ENCODE data around the gene KPNB1. TPM values are rescaled to one million over a fixed set of nuclear protein-coding genes. Genes with fewer than 3 reads are reported as not detected.
A peak's percentile ranks its signal among the peaks of the same experiment; 100 is the strongest.

KPNB1 gene
- total RNA-seq, 1 donor from 2014 or later: 79.3 TPM

DNA sequence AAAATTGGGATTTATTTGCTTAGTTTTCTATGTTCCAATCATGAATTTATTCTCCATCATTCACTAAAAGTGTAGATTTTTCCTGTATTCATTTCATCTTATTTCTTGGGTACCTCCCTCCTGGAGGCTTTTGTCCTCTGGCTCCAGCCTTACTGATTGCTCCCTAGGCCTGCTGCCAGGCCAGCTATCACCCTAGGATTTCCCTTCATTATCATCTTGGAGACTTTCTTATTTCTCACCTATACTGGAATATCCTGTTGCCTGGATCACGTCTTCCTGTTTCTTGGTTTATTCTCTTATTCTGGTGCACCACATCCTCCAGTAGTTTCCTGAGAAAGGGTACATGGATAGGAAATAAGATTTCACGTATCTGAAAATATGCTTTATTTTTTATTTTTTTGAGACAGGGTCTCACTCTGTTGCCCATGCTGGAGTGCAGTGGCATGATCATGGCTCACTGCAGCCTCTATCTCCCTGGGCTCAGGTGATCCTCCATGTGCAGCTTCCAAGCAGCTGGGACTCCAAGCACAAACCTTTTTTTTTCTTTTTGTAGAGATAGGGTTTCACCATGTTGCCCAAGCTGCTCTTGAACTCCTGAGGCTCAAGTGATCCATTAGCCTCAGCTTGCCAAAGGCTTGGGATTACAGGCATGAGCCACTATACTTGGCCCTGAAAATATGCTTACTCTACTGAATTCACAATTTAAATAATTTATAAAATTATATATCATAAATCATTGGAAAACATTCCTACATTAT is 13.3 kb upstream of the KPNB1 start:
- no peak for ATAC-seq

DNA sequence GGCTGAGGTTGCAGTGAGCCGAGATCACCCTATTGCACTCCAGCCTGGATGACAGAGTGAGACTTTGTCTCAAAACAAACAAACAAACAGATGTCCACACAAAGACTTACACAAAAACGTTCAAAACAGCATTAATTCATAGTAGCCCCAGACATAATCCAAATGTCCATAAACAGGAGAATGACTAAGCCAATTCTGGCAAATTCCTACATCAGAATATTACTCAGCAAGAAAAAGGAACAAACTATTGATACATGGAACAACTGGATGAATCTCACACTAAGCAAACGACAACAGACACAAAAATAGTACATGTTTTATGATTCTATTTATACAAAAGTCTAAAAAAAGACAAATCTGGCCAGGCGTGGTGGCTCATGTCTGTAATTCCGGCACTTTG is 10.8 kb upstream of the KPNB1 start:
- DNase-seq (ENCODE audit: low spot score) (no peak), ATAC-seq (no peak)

More for the DNA sequence above, 13.3 kb upstream of the KPNB1 start:
- no peak for DNase-seq (ENCODE audit: low spot score)

DNA sequence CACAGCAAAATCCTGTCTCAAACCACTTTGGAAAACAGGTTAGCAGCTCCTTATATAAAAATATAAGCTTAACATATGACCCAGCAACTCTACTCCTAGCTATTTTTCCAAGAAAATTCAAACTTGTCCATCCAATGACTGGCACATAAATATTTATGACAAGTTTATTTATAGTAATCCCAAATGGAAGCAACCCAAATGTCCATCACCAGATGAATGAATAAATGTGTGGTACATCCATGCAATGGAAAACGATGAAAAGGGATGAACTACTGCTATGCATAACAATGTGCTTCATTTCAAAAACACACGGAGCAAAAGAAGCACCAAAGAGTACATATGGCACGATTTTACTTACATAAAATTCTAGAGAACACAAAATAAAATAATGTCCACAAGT is 9.6 kb upstream of the KPNB1 start:
- ATAC-seq: no peak
- no peak for DNase-seq (ENCODE audit: low spot score)

DNA sequence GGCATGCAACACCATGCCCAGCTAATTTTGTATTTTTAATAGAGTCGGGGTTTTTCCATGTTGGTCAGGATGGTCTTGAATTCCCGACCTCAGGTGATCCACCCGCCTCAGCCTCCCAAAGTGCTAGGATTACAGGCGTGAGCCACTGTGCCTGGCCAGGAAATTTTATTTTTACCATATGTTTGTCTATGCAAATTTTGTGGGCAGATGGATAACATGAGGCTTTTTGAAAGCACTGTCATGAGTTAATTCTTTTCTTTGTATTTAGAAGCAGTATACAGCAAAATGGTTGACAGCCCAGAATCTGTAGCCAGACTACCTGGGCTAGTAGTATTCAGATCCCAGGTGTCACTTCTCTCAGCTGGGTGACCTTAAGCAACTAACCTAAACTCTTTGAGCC is 8.5 kb upstream of the KPNB1 start:
- DNase-seq (ENCODE audit: low spot score): no peak
- ATAC-seq: no peak

DNA sequence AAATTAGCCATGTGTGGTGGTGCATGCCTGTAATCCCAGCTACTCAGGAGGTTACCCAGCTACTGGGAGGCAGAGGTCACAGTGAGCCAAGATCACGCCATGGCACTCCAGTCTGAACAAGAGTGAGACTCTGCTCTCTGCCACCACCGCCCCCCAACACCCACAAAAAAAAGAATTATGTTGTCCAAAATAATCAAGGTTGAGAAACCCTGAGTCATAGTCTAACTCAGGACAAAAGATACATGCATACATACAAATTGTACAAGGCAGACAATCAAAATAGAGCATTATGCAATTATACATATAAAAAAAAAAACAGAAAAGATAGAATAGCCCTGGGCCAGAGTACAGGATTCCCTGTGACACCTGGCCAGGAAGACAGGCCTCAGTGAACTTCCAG is 6.6 kb upstream of the KPNB1 start:
- DNase-seq (ENCODE audit: low spot score) (no peak), ATAC-seq (no peak)

DNA sequence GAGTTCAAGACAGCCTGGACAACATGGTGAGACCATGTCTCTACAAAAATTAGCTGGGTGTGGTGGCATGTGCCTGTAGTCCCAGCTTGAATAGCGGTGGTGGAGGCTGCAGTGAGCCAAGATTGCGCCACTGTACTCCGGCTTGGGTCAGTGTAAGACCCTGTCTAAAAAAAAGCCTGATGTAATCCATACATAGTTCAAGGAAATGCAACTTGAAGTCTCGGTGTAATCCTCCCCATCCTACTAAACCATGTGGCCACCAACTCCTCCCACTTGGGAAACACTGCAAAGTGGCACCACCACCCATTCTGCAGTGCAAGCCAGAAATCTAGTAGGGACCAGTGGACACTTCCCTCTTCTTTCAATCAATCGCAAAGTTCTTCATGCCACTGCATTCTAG is 5.4 kb upstream of the KPNB1 start:
- ATAC-seq (no peak), DNase-seq (ENCODE audit: low spot score) (no peak)

DNA sequence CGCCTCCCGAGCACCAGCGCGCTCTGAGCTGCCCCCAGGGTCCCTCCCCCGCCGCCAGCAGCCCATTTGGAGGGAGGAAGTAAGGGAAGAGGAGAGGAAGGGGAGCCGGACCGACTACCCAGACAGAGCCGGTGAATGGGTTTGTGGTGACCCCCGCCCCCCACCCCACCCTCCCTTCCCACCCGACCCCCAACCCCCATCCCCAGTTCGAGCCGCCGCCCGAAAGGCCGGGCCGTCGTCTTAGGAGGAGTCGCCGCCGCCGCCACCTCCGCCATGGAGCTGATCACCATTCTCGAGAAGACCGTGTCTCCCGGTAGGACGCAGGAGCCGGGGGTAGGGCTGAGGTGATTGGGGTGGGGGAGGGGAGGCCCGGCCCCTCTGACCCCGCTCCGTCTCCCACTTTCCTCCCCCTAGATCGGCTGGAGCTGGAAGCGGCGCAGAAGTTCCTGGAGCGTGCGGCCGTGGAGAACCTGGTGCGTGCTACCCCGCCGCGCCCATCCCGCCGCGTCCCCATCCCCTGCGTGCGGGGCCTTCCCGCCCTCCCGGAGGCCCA is 329 bp downstream of the KPNB1 start:
- peak; percentile 37 for ATAC-seq
- DNase-seq (ENCODE audit: low spot score): peak; percentile 76

DNA sequence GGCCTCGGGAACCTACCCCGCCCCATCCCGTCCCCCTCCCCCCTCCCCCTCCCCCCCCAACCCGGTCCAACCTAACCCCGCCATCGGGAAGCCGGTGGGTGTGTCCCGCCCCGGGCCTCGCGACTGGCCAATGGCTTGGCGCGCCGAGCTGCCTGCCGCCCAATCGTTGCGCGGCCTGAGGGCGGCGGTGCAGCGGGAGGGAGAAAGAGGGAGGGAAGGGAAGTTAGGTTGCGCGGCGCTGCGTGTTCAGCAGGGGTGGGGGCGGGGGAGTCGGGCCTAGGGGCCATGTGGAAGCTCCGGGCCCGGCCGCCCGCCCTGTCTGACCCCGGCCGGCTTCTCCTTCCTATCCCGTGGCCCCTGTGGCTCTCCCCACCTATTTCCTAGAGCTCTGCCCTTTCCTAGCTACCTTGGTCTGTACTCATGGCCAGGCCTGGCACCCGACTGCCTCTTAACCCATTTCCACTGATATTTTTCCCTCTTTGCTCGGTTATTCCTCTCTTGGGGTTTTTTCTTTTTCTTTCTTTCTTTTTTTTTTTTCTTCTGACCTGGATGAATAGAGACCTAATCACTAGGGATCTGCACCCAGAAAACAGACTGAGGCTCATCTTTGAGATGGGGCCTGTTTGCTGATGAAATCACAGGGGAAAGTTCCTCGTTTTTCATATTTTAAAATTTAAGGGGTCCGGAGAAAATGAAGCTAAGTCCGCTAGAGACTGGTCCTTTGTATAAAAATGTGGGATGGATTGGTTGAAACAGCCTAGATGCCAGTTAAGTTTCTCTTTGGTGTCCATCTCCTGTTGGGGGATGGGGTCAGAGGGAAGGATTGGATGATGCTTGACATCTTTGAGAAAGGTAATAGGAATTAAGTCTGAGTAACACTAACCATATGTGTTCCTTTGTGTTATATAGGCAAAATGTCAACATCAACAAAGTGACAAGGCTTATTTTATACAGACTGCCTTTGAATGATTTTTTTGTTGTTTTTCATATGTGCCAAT is 1.1 kb downstream of the KPNB1 start:
- DNase-seq (ENCODE audit: low spot score) (peak; percentile 97), ATAC-seq (peak; percentile 67)

DNA sequence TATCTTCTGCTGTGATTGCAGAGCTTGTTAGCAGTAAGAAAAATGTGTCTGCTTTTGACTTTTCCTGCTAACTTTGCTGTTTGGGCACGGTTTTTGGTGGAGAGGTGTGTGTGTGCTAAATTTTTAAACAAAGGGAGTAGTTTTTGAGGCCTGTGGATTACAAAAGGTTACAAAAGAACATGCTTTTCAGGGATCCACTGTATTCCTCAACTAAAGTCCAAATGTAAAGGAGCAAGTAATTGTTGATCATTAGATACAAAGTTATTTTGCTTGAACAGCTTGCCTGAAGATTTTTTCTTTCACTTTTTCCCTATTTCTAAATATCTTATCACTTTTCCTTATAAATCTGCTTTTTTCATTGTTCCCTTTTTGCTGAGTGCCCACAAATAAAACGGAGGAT is 2.0 kb downstream of the KPNB1 start:
- DNase-seq (ENCODE audit: low spot score) (no peak), ATAC-seq (no peak)

DNA sequence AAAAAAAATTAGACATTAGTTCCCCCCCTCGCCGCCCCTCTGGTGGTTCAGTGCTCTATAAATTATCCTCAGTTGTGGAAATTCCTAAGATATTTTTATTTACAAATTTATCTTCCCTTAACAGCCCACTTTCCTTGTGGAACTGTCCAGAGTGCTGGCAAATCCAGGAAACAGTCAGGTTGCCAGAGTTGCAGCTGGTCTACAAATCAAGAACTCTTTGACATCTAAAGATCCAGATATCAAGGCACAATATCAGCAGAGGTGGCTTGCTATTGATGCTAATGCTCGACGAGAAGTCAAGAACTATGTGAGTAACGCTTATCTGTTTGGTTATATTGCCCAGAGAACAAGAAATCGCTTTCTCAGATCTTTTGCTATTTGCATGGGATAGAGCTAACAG is 2.9 kb downstream of the KPNB1 start:
- ATAC-seq: no peak
- no peak for DNase-seq (ENCODE audit: low spot score)

DNA sequence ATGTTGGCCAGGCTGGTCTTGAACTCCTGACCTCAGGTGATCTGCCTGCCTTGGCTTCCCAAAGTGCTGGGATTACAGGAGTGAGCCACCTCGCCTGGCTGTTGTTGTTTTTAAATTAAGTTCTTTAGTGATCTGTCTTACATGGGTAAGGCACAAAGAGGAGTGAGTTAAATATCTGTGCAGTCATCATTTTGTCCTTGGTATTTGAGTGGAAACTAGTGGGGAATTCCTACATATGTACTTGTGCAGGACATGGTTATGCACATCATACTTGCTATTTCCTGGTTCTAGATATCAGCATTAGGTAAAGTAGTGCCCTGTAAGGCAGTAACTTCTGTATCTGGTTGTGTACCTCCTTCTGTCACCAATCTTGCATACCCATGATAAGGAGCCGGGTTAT is 3.7 kb downstream of the KPNB1 start:
- ATAC-seq: no peak
- DNase-seq (ENCODE audit: low spot score): no peak

DNA sequence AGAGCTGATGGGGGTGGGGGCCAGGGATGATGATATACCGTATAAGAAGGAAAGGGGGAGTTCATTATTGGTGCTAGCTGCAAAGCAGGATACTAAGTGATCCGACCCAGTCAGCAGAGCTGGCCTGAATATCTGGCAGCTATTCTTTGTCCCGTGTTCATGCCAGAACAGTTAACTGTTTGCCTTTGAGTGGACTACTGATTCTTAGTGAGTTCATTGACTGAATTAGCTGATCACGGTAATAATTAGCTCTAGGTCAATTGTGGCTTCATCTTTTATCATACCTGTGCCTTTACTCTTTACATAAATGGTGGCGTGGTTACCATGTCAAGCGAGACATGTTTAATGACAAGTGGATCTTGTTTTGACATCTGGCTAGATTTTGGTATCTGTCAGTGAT is 5.3 kb downstream of the KPNB1 start:
- DNase-seq (ENCODE audit: low spot score): peak; percentile 60
- peak; percentile 60 for ATAC-seq

DNA sequence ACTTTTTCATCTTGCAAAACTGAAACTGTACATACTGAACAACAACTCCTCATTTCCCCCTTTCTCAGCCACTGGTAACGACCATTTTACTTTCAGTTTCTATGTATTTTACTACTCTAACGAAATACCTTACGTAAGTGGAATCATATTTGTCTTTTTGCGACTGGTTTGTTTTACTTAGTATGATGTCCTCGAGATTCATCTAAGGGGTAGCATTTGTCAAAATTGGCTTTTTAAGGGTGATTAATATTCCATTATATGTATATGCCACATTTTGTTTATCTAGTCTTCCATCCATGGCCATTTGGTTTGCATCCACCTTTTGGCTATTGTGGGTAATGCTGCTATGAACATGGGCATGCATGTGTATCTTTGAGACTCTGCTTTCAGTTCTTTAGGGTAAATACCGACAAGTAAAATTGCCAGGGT is 10.4 kb downstream of the KPNB1 start:
- ATAC-seq (no peak), DNase-seq (ENCODE audit: low spot score) (no peak)

DNA sequence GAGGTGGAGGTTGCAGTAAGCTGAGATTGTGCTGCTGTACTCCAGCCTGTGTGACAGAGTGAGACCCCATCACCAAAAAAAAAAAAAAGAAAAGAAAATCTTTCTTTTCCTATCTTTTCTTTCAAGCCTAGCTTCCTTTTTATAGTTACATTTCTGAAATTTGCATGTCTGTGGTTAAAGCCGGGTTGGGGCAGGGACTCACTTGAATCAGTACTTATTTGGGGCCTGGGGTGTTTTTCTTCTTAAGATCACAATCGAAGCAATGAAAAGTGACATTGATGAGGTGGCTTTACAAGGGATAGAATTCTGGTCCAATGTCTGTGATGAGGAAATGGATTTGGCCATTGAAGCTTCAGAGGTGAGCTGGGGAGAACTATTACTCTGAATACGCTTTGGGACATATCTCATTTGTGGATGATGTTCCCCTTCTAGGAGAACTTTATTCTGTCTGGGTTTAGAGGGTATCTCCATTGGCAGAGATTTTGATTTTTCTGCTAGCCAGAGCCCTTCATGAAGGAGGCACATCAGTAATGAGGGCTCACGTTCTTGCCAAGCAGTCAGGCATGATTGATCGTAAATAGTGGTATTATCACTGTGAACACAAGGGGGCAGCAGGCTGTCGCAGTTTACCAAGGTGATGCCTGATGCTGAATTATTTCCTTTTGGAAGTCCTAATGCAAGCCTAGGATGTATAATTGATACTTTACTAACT is 14.3 kb downstream of the KPNB1 start:
- DNase-seq (ENCODE audit: low spot score) (no peak), ATAC-seq (peak; percentile 92)

DNA sequence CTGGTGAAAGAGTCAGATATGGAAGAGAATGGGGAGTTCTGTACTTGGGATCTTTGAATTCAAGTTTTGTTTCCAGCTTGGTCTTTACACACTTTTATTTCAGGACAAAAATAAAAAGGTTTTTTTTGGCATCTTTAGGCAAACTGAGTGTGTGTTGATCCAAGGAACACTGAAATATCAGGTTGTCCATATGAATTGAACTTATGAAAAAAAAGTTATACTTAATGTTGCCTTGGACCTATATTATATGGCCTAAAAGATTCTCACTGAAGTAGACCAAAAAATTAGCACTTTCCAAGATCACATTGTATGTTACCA is 14.9 kb downstream of the KPNB1 start:
- DNase-seq (ENCODE audit: low spot score) (no peak), ATAC-seq (no peak)

DNA sequence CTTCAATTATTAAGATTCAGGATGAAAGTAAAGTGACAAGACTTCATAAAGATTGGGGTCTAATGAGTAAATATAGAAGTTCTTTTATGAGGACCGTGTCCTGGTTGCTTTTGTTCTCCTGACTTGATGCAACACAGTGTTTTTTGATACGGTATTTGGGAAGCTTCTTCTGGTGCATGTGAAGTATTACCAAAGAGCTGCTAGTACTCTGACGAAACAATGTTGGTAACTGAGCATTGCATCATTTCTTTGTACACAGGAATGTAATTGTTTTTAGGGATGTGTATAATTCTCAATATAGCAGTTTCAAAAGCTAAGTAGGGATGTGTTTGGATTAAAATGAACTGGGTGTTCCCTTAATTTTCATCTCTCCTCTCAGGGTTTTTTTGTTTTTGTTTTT is 15.9 kb downstream of the KPNB1 start:
- DNase-seq (ENCODE audit: low spot score) (no peak), ATAC-seq (peak; percentile 25)

DNA sequence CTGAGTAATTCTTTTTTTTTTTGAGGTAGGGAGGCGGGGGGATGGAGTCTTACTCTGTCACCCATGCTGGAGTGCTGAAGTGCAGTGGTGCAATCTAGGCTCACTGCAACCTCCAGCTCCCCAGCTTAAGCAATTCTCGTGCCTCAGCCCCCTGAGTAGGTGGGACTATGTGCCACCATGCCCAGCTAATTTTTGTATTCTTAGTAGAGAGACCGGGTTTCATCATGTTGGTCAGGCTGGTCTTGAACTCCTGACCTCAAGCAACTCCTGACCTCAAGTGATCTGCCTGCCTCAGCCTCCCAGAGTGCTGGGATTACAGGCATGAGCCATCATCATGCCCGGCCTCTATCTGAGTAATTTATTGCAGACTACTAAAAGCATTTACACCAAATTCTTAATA is 19.4 kb downstream of the KPNB1 start:
- no peak for DNase-seq (ENCODE audit: low spot score)
- no peak for ATAC-seq

DNA sequence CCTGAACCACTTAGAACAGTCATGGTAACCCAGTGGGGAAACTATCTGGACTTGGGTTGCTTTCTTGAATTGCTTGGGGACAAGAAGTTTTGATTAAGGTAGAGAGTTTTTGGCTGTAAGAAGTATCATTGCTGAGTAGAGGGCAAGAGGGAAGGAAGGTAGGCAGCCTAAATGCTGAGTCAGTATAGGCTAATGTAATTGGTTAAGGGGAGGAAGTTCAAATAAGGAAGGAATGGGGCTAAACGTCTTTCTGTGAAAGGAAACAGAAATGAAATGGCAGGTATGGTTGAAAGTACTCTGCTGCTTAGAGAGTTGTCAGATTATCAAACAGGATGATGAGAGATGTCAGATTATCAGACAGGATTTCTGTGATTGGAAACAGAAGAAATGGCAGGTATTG is 20.3 kb downstream of the KPNB1 start:
- no peak for ATAC-seq

DNA sequence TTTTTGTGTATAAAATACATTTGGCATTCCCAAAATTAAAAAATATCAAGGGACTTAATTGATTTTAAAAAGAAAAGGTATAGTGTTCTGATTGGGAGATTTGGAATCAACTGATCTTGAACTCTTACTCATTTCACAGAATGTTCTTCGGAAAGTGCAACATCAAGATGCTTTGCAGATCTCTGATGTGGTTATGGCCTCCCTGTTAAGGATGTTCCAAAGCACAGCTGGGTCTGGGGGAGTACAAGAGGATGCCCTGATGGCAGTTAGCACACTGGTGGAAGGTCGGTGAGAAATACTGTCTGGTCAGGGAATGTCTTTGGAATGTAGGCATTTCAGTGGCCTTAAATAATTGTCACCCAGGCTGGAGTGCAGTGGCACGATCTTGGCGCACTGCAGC is 24.8 kb downstream of the KPNB1 start:
- no peak for DNase-seq (ENCODE audit: low spot score)
- ATAC-seq: no peak

More for the DNA sequence above, 20.3 kb downstream of the KPNB1 start:
- no peak for DNase-seq (ENCODE audit: low spot score)

DNA sequence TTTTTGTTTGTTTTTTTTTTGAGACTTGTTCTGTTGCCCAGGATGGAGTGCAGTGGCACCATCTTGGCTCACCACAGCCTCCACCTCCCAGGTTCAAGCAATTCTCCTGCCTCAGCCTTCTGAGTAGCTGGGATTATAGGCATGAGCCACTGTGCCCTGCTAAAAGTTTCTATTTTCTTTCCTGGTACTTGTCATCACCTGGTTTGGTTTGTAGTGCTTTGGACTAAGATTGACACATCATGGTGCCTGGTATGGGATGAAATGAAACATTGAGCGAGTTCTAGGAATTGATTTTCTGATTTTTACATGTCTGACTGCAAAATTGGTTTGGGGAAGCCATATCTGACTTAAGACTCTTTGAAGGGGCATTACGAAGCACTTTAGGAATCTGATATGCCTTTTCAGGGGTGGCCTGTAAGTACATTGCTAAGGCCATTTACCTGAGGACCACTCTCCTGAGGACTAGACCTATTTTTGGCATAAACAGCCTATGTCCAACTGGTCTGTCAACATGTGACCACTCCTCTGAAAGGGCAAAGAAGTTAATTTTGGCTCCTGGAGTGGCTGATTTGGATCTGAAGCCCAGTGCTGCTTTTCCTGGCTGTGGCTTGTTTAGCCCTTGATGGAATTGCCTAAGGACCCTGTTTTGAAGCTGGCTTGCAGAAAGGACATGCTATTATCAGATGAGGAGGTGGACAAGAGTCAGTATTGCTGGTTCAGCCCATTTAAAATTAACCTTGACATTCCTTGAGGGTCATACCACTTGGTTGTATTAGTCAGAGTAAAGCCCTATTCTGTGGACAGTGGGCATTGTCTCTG is 25.9 kb downstream of the KPNB1 start:
- no peak for DNase-seq (ENCODE audit: low spot score)
- no peak for ATAC-seq

DNA sequence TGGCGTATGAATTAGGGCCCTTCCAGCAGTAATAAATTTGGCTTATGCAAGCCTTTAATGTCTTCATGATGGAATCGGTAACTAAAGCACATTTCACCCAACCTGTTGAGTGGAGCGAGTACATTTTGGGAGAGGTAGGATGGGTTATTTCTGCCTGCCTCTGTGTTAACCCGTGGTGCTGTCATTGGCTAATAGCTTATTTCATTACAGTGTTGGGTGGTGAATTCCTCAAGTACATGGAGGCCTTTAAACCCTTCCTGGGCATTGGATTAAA is 26.4 kb downstream of the KPNB1 start:
- ATAC-seq: no peak
- no peak for DNase-seq (ENCODE audit: low spot score)

All from left lobe of liver (tissue), 2 donors.